ENCODE results near the gene EVI5L.
A peak's percentile ranks its signal among the peaks of the same experiment; 100 is the strongest.

The EVI5L gene

GRCh38 chr19:7901337-7901736, 71.3 kb downstream of the EVI5L start:
- no peak for DNase-seq

GRCh38 chr19:7902796-7903243, 72.8 kb downstream of the EVI5L start:
- DNase-seq: no peak

- DNase-seq: peak; percentile 100
Observed at GRCh38 chr19:7903244-7904073, 73.4 kb downstream of the EVI5L start, which contains the start of gene MAP2K7. TSS of gene MAP2K7 (plus strand) at chr19:7903877. CDS start at chr19:7903945, 68 bp downstream.

GRCh38 chr19:7904074-7905020, 74.3 kb downstream of the EVI5L start:
- DNase-seq: peak; percentile 67

GRCh38 chr19:7905268-7905667, 75.2 kb downstream of the EVI5L start:
- no peak for DNase-seq

GRCh38 chr19:7905859-7906258, 75.8 kb downstream of the EVI5L start:
- no peak for DNase-seq

- DNase-seq: no peak
Observed at GRCh38 chr19:7907122-7907521, 77.1 kb downstream of the EVI5L start.

- DNase-seq: no peak
Observed at GRCh38 chr19:7907544-7907943, 77.5 kb downstream of the EVI5L start.

GRCh38 chr19:7908078-7908699, 78.2 kb downstream of the EVI5L start:
- DNase-seq: no peak

GRCh38 chr19:7908742-7909461, 78.9 kb downstream of the EVI5L start:
- DNase-seq: no peak

- DNase-seq: no peak
Observed at GRCh38 chr19:7909471-7910067, 79.6 kb downstream of the EVI5L start.

- DNase-seq: no peak
Observed at GRCh38 chr19:7910321-7911161, 80.5 kb downstream of the EVI5L start.

- no peak for DNase-seq
Observed at GRCh38 chr19:7911508-7912143, 81.6 kb downstream of the EVI5L start.

GRCh38 chr19:7912144-7912696, 82.2 kb downstream of the EVI5L start:
- DNase-seq: no peak

GRCh38 chr19:7912697-7913564, 82.9 kb downstream of the EVI5L start:
- no peak for DNase-seq

GRCh38 chr19:7913652-7914051, 83.6 kb downstream of the EVI5L start:
- no peak for DNase-seq

GRCh38 chr19:7914099-7914498, 84.1 kb downstream of the EVI5L start:
- DNase-seq: no peak

All from stimulated activated CD8-positive, alpha-beta memory T cell treated with anti-CD3 and anti-CD28 coated beads, Interleukin-4, amount 100 ng/mL, for 48 hours (primary cell).